Lower leg skin (tissue), 4 donors: Measurements from ENCODE around the gene ZNF280D. TPM values are rescaled to one million over a fixed set of nuclear protein-coding genes. Genes with fewer than 3 reads are reported as not detected.

Source experiments
- DNase-seq, 2 donors: peaks; one replicate each; pipeline ENCODE4 v3.0.0-alpha.2; 2019; ENCODE audit warnings: low spot score in 2 of 2
- H3K4me3 ChIP-seq: fragments of 200-600 bp; sonication (generic); 2 replicates; pipeline ENCODE4 v1.5.1; 2017; ENCODE audit warnings: mild to moderate bottlenecking, low read depth; ENCODE audit not compliant: poor library complexity, severe bottlenecking
- POLR2A ChIP-seq, 2 donors: fragments of 450-650 bp; IDR thresholded peaks; one replicate each; pipeline ENCODE4 v1.6.1; 2016 to 2017; ENCODE audit warnings: antibody characterized with exemption in 2 of 2, mild to moderate bottlenecking in 1 of 2, moderate library complexity in 1 of 2
- whole genome bisulfite sequencing, 2 donors: methylation state at CpG; one replicate each; pipeline ENCODE4 v1.1.5; 2018; 5-methylcytosine and 5-hydroxymethylcytosine counted together
- intact Hi-C: fragments of 100-400 bp; cut with DNase I; formaldehyde crosslinking; loops from one replicate; pipeline ENCODE4 v1.15.0; 2023; ENCODE audit warnings: low total_unique reads
- total RNA-seq, 4 donors: library from RNA; depleted of rRNA; stranded (reverse); fragments of >200 nt; gene quantifications; one replicate each; pipeline ENCODE4 v1.1.0, GENCODE V29; 2016
- TF ChIP-seq, protein P1 (sequence below), 3 donors: fragments of 450-650 bp; IDR thresholded peaks; one replicate each; pipeline ENCODE4 v1.5.1; 2016; ENCODE audit warnings: antibody characterized with exemption in 3 of 3, mild to moderate bottlenecking in 3 of 3, moderate library complexity in 2 of 3

ZNF280D gene
- total RNA-seq, 4 donors from 2014 or later, result 22.8 to 30.8 (median 25.9) TPM

DNA sequence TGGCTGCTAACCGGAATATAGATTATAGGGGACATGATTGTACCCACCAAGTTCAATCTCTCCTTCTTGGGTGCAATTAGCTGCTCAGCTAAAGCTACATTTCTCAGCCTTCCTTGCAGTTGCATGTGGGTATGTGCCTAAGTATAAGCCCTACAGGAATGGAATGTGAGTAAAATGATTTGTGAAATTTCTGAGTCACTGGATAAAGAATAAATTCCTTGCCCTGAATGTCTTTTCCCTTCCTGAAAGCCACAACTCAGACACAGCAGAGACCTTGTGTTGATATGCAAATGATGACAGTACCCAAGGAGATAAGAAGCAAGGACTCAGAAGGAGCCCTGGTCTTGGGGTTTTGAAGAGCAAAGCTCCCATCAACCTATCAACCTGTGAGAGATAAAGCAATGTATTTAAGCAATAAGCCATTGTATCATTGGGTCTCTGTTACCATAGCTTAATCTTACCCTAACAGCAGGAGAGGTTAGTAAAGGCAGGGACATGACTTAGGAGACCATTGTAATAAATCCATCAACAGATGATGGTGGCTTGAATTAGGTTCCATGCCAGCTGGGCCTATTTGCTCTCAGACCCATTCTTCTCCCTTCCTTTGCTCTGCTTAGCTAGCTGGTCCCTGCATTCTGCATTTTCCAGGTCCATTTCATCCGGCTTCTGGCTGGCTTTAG is 25.6 kb upstream of the ZNF280D start:
- WGBS, 2 donors, result 96 to 98% methylated on average over 2 of the region's 2 CpGs
- no peak overlapping the region for H3K4me3 ChIP-seq
- DNase-seq, result no peak
- intact Hi-C loops, result no loop called here
- TF ChIP-seq, protein P1, sequence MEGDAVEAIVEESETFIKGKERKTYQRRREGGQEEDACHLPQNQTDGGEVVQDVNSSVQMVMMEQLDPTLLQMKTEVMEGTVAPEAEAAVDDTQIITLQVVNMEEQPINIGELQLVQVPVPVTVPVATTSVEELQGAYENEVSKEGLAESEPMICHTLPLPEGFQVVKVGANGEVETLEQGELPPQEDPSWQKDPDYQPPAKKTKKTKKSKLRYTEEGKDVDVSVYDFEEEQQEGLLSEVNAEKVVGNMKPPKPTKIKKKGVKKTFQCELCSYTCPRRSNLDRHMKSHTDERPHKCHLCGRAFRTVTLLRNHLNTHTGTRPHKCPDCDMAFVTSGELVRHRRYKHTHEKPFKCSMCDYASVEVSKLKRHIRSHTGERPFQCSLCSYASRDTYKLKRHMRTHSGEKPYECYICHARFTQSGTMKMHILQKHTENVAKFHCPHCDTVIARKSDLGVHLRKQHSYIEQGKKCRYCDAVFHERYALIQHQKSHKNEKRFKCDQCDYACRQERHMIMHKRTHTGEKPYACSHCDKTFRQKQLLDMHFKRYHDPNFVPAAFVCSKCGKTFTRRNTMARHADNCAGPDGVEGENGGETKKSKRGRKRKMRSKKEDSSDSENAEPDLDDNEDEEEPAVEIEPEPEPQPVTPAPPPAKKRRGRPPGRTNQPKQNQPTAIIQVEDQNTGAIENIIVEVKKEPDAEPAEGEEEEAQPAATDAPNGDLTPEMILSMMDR (IDR thresholded peaks at IDR 0.05), result no peak
- TF ChIP-seq POLR2A (IDR thresholded peaks at IDR 0.05), result no peak

DNA sequence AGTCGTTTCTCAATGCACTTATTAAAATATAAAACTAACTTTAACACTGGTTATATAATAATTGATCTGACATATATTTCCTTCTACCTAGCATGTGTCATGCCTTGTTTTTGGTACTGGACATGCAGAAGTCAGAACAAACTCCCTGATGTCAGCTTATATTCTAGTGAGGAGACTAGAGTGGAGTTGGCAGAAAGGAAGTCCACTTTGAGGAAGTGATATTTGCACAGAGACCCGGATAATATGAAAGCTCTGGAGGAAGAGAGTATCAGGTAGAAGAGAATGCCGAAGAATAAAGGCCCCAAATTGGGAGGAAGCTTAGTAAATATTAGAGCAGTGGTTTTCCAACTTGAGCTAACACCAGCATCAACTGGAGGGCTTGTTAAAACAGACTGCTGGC is 24.6 kb upstream of the ZNF280D start:
- TF ChIP-seq, protein P1 (IDR thresholded peaks at IDR 0.05), result no peak
- no peak for TF ChIP-seq POLR2A (IDR thresholded peaks at IDR 0.05)
- intact Hi-C loops, result no loop called here
- H3K4me3 ChIP-seq, result no peak overlapping the region
- DNase-seq, result no peak
- 74 to 82% methylated on average over 3 of the region's 3 CpGs for WGBS, 2 donors

DNA sequence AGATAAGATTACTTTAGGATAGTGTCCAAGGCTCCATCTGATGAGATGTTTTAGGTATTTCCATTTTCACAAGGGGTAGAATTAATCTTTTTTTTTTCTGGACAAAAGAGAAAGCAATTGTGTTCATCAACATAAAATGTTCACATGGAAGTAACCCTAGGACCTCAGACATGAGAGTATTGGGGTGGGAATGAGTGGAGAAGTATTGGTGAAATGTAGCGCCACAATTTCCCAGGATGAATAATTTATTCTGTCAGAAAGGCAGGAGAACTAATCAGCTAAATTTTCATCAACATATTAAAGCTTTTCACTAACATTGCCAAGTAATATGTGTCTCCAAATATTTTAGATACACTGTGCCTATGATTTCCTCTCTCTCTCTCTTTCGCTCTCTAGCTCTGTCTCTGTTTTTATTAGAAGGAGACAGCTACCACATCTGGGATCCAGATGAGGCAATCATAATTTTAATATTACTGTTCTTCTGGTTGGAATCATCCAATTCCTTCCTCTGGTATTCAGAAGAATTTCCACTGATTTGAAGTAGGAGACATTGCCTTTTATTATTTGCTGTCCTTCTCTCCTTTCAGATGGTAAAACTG is 21.6 kb upstream of the ZNF280D start:
- H3K4me3 ChIP-seq, result no peak overlapping the region
- 50 to 65% methylated on average over 2 of the region's 2 CpGs for WGBS, 2 donors
- TF ChIP-seq POLR2A (IDR thresholded peaks at IDR 0.05), result no peak
- TF ChIP-seq, protein P1 (IDR thresholded peaks at IDR 0.05), result no peak
- no peak for DNase-seq
- intact Hi-C loops, result no loop called here

DNA sequence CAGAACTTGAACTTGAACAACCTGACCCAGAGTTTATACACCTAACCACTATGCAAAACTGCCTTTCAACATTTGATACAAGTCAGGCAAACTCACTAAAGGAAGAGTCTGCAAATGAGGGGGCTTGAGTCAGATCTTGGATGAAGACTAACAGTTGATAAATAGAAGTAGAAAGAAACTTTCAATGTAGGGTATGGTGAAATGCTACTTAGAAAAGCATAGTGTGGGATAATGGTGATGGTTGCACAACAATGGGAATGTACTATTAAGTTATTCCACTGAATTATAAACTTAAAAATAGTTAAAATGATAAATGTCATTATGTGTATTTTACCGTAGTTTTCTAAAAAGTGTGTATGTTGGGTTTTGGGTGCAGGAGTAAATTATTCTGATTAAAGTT is 19.7 kb upstream of the ZNF280D start:
- TF ChIP-seq, protein P1 (IDR thresholded peaks at IDR 0.05), result no peak
- TF ChIP-seq POLR2A (IDR thresholded peaks at IDR 0.05), result no peak
- no peak for DNase-seq
- WGBS, 2 donors, result 100% methylated on average over 1 of the region's 1 CpG
- intact Hi-C loops, result no loop called here
- no peak overlapping the region for H3K4me3 ChIP-seq

DNA sequence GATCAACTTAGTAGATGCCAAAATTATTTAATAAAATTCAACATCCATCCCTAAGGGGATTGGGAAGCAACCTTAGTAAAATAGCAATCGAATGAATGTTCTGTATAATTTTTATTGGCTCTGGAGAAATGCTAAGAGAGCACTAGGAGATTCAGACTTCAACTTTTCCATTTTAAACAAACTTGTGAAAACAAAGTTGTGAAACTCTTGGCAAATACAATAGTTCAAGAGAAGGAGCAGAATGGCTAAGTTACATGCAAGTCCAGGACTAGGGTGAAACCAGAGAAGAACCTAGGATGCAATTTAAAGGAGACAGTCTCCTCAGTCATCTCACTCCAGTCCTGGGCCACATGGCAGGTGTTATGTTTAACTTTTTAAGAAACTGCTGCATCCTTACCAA is 16.7 kb upstream of the ZNF280D start:
- TF ChIP-seq POLR2A (IDR thresholded peaks at IDR 0.05), result no peak
- TF ChIP-seq, protein P1 (IDR thresholded peaks at IDR 0.05), result no peak
- 18 to 30% methylated on average over 1 of the region's 1 CpG for WGBS, 2 donors
- H3K4me3 ChIP-seq, result no peak overlapping the region
- intact Hi-C loops, result no loop called here
- DNase-seq, result no peak
